Thymus (tissue), 11 donors: ENCODE measurements around the gene CCDC30. TPM values are rescaled to one million over a fixed set of nuclear protein-coding genes. Genes with fewer than 3 reads are reported as not detected.

Experiments used
- DNase-seq, 9 donors: peaks; one replicate each; pipeline ENCODE4 v3.0.0-alpha.2; 2013; ENCODE audit warnings: low spot score in 9 of 9, low read depth in 6 of 9, missing footprints in 1 of 9
- H3K27ac ChIP-seq, 2 donors: one replicate each; pipeline ENCODE4 v1.5.1; 2013; ENCODE audit warnings: control low read depth in 1 of 2, low read depth in 1 of 2, low read length in 1 of 2, mild to moderate bottlenecking in 1 of 2, moderate library complexity in 1 of 2
- H3K27me3 ChIP-seq, 2 donors: one replicate each; pipeline ENCODE4 v1.5.1; 2013; ENCODE audit warnings: low read length in 1 of 2; ENCODE audit not compliant: control insufficient read depth in 2 of 2, insufficient read depth in 1 of 2
- H3K36me3 ChIP-seq, 2 donors: one replicate each; pipeline ENCODE4 v1.5.1; 2013; ENCODE audit warnings: low read length in 1 of 2, mild to moderate bottlenecking in 1 of 2, moderate library complexity in 1 of 2; ENCODE audit not compliant: control insufficient read depth in 2 of 2, insufficient read depth in 2 of 2
- H3K4me1 ChIP-seq, 2 donors: one replicate each; pipeline ENCODE4 v1.5.1; 2013; ENCODE audit warnings: low read length in 2 of 2; ENCODE audit not compliant: control insufficient read depth in 2 of 2, insufficient read depth in 2 of 2
- H3K4me3 ChIP-seq, 2 donors: one replicate each; pipeline ENCODE4 v1.5.1; 2013; ENCODE audit warnings: low read length in 2 of 2, control low read depth in 1 of 2, mild to moderate bottlenecking in 1 of 2
- H3K9me3 ChIP-seq, 2 donors: one replicate each; pipeline ENCODE4 v1.5.1; 2013; ENCODE audit warnings: low read length in 1 of 2, mild to moderate bottlenecking in 1 of 2; ENCODE audit not compliant: control insufficient read depth in 2 of 2, insufficient read depth in 1 of 2
- whole genome bisulfite sequencing: extraction: QIAGEN DNeasy Blood & Tissue Kit; methylation state at CpG from one replicate; pipeline ENCODE4 v1.1.7; 2013; 5-methylcytosine and 5-hydroxymethylcytosine counted together
- polyA plus RNA-seq: library from polyadenylated mRNA; stranded (reverse); fragments of 200-250 nt; gene quantifications from one replicate; pipeline ENCODE4 v1.2.3, GENCODE V29; 2013
- total RNA-seq: library from RNA; stranded (reverse); fragments of 120-200 nt; gene quantifications from one replicate; pipeline ENCODE4 v1.2.4, GENCODE V29; 2013
- donor health status: healthy.

Gene CCDC30
- total and polyA plus RNA-seq, 2 donors = 1.6 to 1.9 TPM

- Histone ChIP-seq H3K4me3 (no peak overlapping the region), H3K27me3 (no peaks in the 10 kb centered on the region), H3K4me1 (peaks cover 0 to 4% of the 10 kb centered on the region in 2 donors), H3K9me3 (no peaks in the 10 kb centered on the region), H3K27ac (no peak overlapping the region), H3K36me3 (no peaks in the 10 kb centered on the region)
- WGBS = 97% methylated on average over 3 of the region's 3 CpGs
- no peak for DNase-seq
Observed at GRCh38 chr1:42423681-42424080, 39.4 kb upstream of the CCDC30 start.

DNA sequence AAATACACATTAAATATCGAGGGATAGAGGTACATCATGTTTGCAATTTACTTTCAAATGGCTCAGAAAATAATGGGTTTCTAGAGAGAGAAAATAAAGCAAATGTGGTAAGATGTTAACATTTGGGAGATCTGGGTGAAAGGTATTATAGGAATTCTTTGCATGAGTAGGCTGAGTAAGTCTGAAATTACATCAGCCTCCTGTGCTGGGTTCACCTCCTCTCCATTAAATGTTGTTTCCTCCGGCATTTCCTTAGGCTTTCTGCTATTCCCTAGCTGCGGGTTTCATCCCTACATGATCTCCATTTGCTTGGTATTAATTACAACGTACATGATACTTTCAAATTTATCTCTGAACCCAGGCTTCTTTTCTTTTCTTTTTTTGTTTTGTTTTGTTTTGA lies 38.9 kb upstream of the CCDC30 start:
- WGBS = 95% methylated on average over 4 of the region's 4 CpGs
- DNase-seq = no peak
- Histone ChIP-seq H3K4me3 (no peak overlapping the region), H3K9me3 (no peaks in the 10 kb centered on the region), H3K36me3 (no peaks in the 10 kb centered on the region), H3K27ac (no peak overlapping the region), H3K27me3 (no peaks in the 10 kb centered on the region), H3K4me1 (peaks cover 0 to 4% of the 10 kb centered on the region in 2 donors)

GRCh38 chr1:42427240-42427639 lies 35.8 kb upstream of the CCDC30 start:
- no peaks in the 10 kb centered on the region for H3K36me3 ChIP-seq
- H3K4me1 ChIP-seq = peaks cover 0 to 6% of the 10 kb centered on the region in 2 donors
- H3K4me3 ChIP-seq = no peak overlapping the region
- H3K9me3 ChIP-seq = no peaks in the 10 kb centered on the region
- no peaks in the 10 kb centered on the region for H3K27me3 ChIP-seq
- 91% methylated on average over 4 of the region's 4 CpGs for WGBS
- H3K27ac ChIP-seq = no peak overlapping the region
- DNase-seq = no peak

GRCh38 chr1:42429603-42430002 lies 33.5 kb upstream of the CCDC30 start:
- Histone ChIP-seq H3K36me3 (no peaks in the 10 kb centered on the region), H3K4me1 (peaks cover 0 to 2% of the 10 kb centered on the region in 2 donors), H3K4me3 (no peak overlapping the region), H3K27ac (no peak overlapping the region), H3K9me3 (no peaks in the 10 kb centered on the region), H3K27me3 (no peaks in the 10 kb centered on the region)
- 83% methylated on average over 1 of the region's 1 CpG for WGBS
- DNase-seq = no peak

DNA sequence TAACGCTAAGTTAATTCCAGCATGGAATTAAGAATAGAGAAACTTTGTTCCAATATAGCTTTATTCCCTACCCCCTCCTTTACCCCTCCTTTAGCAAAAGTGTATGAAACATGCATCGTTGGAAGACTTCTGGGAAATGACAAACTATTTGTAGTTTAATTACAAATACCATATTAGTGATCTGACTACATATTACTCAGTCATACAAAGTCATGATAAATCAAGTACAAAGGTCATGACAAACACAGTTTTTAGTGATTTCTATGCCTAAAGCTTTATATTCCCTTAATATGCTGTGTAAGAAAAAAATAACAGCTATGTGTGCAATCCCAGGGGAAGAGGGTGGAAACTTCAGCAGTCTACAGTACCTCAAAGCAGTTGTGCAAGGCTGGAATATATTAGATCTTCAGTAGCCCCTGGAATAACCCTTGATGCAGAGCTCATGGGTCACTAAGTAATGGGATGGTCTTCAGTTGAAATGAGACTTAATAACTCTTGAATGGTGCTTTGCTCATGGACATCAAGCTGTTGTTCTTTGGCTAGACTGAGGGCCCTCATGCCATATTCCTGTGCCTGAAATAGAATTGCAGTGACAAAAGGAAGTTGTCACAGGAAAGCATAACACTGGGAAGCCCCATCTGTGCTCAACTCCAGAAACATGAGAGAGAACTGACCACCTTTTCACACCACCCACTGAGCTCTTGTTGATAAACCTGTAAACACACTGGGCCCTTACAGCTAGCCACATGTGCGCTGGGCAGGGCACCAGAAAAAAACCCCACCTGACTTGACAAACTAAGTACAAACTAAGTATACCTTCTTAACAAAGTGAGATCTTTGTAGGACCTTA lies 32.6 kb upstream of the CCDC30 start:
- Histone ChIP-seq H3K4me3 (no peak overlapping the region), H3K27ac (no peak overlapping the region), H3K4me1 (peaks cover 0 to 2% of the 10 kb centered on the region in 2 donors), H3K27me3 (no peaks in the 10 kb centered on the region), H3K9me3 (no peaks in the 10 kb centered on the region), H3K36me3 (no peaks in the 10 kb centered on the region)
- WGBS = 98% methylated on average over 3 of the region's 3 CpGs
- no peak for DNase-seq

GRCh38 chr1:42431514-42431913 lies 31.6 kb upstream of the CCDC30 start:
- Histone ChIP-seq H3K9me3 (no peaks in the 10 kb centered on the region), H3K27me3 (no peaks in the 10 kb centered on the region), H3K4me1 (peaks cover 0 to 2% of the 10 kb centered on the region in 2 donors), H3K4me3 (no peak overlapping the region), H3K36me3 (no peaks in the 10 kb centered on the region), H3K27ac (no peak overlapping the region)
- no peak for DNase-seq
- 97% methylated on average over 3 of the region's 3 CpGs for WGBS

- DNase-seq = no peak
- peaks cover 0 to 2% of the 10 kb centered on the region in 2 donors for H3K4me1 ChIP-seq
- no peak overlapping the region for H3K27ac ChIP-seq
- no peaks in the 10 kb centered on the region for H3K9me3 ChIP-seq
- H3K36me3 ChIP-seq = no peaks in the 10 kb centered on the region
- H3K27me3 ChIP-seq = no peaks in the 10 kb centered on the region
- WGBS = 97% methylated on average over 4 of the region's 4 CpGs
- no peak overlapping the region for H3K4me3 ChIP-seq
Observed at GRCh38 chr1:42432714-42433113, 30.4 kb upstream of the CCDC30 start.

DNA sequence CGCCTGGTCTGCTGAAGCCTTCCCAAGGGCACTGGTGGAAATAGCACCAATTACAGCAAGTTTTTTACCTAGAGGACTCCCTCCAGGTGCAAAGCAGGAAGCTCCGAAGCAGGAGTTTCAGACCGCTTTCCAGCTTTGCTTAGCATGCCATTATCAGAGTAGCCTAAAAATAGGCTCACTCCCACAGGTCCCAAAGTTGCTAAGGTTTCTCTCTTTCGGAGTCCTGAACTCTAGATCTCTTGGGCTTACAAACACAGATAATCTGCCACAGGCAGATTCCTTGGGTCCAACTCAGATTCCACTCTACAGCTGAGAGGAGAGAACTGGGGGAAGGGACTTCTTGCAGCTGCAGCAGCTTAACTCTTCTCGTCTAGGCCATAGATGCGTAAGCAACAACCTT lies 29.7 kb upstream of the CCDC30 start:
- DNase-seq = no peak
- H3K9me3 ChIP-seq = no peaks in the 10 kb centered on the region
- 98% methylated on average over 6 of the region's 6 CpGs for WGBS
- H3K36me3 ChIP-seq = no peaks in the 10 kb centered on the region
- no peaks in the 10 kb centered on the region for H3K27me3 ChIP-seq
- H3K27ac ChIP-seq = no peak overlapping the region
- H3K4me1 ChIP-seq = peaks cover 0 to 2% of the 10 kb centered on the region in 2 donors
- no peak overlapping the region for H3K4me3 ChIP-seq

- Histone ChIP-seq H3K27me3 (no peaks in the 10 kb centered on the region), H3K36me3 (no peaks in the 10 kb centered on the region), H3K4me3 (no peak overlapping the region), H3K4me1 (peaks cover 0 to 2% of the 10 kb centered on the region in 2 donors), H3K9me3 (no peaks in the 10 kb centered on the region), H3K27ac (no peak overlapping the region)
- DNase-seq = no peak
- 97% methylated on average over 4 of the region's 4 CpGs for WGBS
Observed at GRCh38 chr1:42434340-42434739, 28.7 kb upstream of the CCDC30 start.
